Epithelial cell of esophagus (primary cell): ENCODE data around the gene TMEM144.
A peak's percentile ranks its signal among the peaks of the same experiment; 100 is the strongest.

ENCODE experiments used
- DNase-seq: peaks from one replicate; pipeline ENCODE4 v3.0.0; 2010; ENCODE audit warnings: low read depth
- H3K4me3 ChIP-seq: 2 replicates; pipeline ENCODE4 v1.5.1; 2011; ENCODE audit warnings: mild to moderate bottlenecking, low read length, control low read depth
- CTCF ChIP-seq: IDR thresholded peaks from 2 replicates; pipeline ENCODE4 v1.5.1; 2011; ENCODE audit warnings: low read depth, mild to moderate bottlenecking, low read length, control low read depth, inconsistent platforms; ENCODE audit not compliant: insufficient read depth; ENCODE audit errors: missing control alignments

The TMEM144 gene

GRCh38 chr4:158192439-158193158 lies 17.7 kb upstream of the TMEM144 start:
- no peak for TF ChIP-seq CTCF
- no peak overlapping the region for H3K4me3 ChIP-seq
- no peak for DNase-seq

- peak; percentile 42 for DNase-seq
- no peak overlapping the region for H3K4me3 ChIP-seq
- peak; percentile 63 for TF ChIP-seq CTCF
Measured at GRCh38 chr4:158193171-158193749, 17.0 kb upstream of the TMEM144 start.

GRCh38 chr4:158195297-158195696 lies 15.0 kb upstream of the TMEM144 start:
- no peak for TF ChIP-seq CTCF
- H3K4me3 ChIP-seq = no peak overlapping the region
- no peak for DNase-seq

GRCh38 chr4:158197194-158197776 lies 13.0 kb upstream of the TMEM144 start:
- TF ChIP-seq CTCF = no peak
- no peak overlapping the region for H3K4me3 ChIP-seq
- no peak for DNase-seq

- H3K4me3 ChIP-seq = no peak overlapping the region
- no peak for TF ChIP-seq CTCF
- DNase-seq = no peak
Measured at GRCh38 chr4:158200214-158200613, 10.1 kb upstream of the TMEM144 start.

GRCh38 chr4:158201322-158201721 lies 9.0 kb upstream of the TMEM144 start:
- H3K4me3 ChIP-seq = no peak overlapping the region
- no peak for TF ChIP-seq CTCF
- DNase-seq = no peak
